ENCODE results near the gene ZNF862. TPM values are rescaled to one million over a fixed set of nuclear protein-coding genes. Genes with fewer than 3 reads are reported as not detected.

ZNF862 gene
- total RNA-seq, 1 experiment from 2014 or later = 1.9 TPM

DNA sequence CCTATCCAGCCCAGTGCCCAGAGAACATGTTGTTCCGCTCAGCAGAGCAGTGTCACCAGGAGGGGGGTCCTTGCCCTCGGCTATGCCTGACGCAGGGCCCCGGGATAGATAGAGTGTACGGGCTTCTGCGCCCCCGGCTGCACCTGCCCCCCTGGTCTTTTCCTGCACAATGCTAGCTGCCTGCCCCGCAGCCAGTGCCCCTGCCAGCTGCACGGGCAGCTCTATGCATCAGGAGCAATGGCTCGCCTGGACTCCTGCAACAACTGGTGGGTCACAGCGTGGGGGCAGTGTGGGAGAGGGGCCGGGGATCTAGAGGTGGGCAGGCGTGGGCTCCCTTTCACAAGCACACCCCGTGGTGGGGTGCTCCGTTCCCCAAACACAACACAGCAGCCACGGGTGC is 31.4 kb upstream of the ZNF862 start:
- H3K4ac ChIP-seq (ENCODE audit: low read depth, low read length) = no peak overlapping the region
- no peaks in the 10 kb centered on the region for H3K4me1 ChIP-seq (ENCODE audit: insufficient read depth, low read length)
- H2BK12ac ChIP-seq (ENCODE audit: insufficient read length, low read depth, low read length) = no peak overlapping the region
- H4K91ac ChIP-seq (ENCODE audit: insufficient read length, low read depth, low read length) = no peak overlapping the region
- no peaks in the 10 kb centered on the region for H3K23me2 ChIP-seq (ENCODE audit: insufficient read length, low read depth, low read length, poor library complexity, severe bottlenecking)
- H3K56ac ChIP-seq (ENCODE audit: insufficient read length, low read depth, low read length) = no peak overlapping the region
- Mint-ChIP-seq H3K27me3 (ENCODE audit: low read depth) (peaks cover 21% of the 10 kb centered on the region), H3K27ac (no peak overlapping the region; a peak in 1 of 7 replicates), H3K4me3 (no peak overlapping the region), H3K36me3 (ENCODE audit: insufficient read depth in 1 of 3, low read depth in 3 of 3) (no peaks in the 10 kb centered on the region), H3K4me1 (no peaks in the 10 kb centered on the region; a peak in 1 of 4 replicates), H3K9me3 (no peaks in the 10 kb centered on the region)
- WGBS (ENCODE audit: extremely low coverage, insufficient read length, low lambda C conversion rate) = no CpG with 5 or more reads among the region's 16 CpGs
- no peak for DNase-seq
- no peak overlapping the region for H3K18ac ChIP-seq (ENCODE audit: insufficient read length, low read depth, low read length)
- H3T11ph ChIP-seq (ENCODE audit: low read length) = no peak overlapping the region
- H2AK5ac ChIP-seq (ENCODE audit: insufficient read length, low read length) = no peak overlapping the region
- H3K79me1 ChIP-seq (ENCODE audit: insufficient read depth, low read depth, low read length, poor library complexity, severe bottlenecking) = no peaks in the 10 kb centered on the region
- no peaks in the 10 kb centered on the region for H3K27me3 ChIP-seq (ENCODE audit: insufficient read depth, low read length)
- H3K27ac ChIP-seq (ENCODE audit: insufficient read length, low read depth, low read length) = no peak overlapping the region
- H2BK20ac ChIP-seq (ENCODE audit: low read depth, low read length, poor library complexity, severe bottlenecking) = no peak overlapping the region
- H3K79me2 ChIP-seq (ENCODE audit: insufficient read depth, low read length) = no peaks in the 10 kb centered on the region
- H2BK120ac ChIP-seq (ENCODE audit: low read depth, low read length, poor library complexity, severe bottlenecking) = no peak overlapping the region
- no peak overlapping the region for H3K23ac ChIP-seq (ENCODE audit: insufficient read length, low read depth, low read length)
- H4K20me1 ChIP-seq (ENCODE audit: control insufficient read depth, insufficient read depth, insufficient read length) = no peaks in the 10 kb centered on the region
- H2BK5ac ChIP-seq (ENCODE audit: insufficient read length, low read length) = no peak overlapping the region
- H4K8ac ChIP-seq (replicated peaks; ENCODE audit: insufficient read length, low read depth, low read length) = no peak overlapping the region
- H3K9me3 ChIP-seq (ENCODE audit: control insufficient read depth, low read depth, low read length) = no peaks in the 10 kb centered on the region
- H3K4me2 ChIP-seq (ENCODE audit: insufficient read depth, insufficient read length, low read length) = no peak overlapping the region
- H4K5ac ChIP-seq (ENCODE audit: insufficient read length, low read depth, low read length) = no peak overlapping the region
- no peak overlapping the region for H2BK15ac ChIP-seq (ENCODE audit: low read depth, low read length)
- H3K14ac ChIP-seq (ENCODE audit: insufficient read depth, low read length) = no peak overlapping the region
- H2AFZ ChIP-seq (ENCODE audit: low read length) = no peak overlapping the region
- no peak overlapping the region for H3K9ac ChIP-seq (ENCODE audit: extremely low read depth, insufficient read length, low read length)
- TF ChIP-seq, protein P1, sequence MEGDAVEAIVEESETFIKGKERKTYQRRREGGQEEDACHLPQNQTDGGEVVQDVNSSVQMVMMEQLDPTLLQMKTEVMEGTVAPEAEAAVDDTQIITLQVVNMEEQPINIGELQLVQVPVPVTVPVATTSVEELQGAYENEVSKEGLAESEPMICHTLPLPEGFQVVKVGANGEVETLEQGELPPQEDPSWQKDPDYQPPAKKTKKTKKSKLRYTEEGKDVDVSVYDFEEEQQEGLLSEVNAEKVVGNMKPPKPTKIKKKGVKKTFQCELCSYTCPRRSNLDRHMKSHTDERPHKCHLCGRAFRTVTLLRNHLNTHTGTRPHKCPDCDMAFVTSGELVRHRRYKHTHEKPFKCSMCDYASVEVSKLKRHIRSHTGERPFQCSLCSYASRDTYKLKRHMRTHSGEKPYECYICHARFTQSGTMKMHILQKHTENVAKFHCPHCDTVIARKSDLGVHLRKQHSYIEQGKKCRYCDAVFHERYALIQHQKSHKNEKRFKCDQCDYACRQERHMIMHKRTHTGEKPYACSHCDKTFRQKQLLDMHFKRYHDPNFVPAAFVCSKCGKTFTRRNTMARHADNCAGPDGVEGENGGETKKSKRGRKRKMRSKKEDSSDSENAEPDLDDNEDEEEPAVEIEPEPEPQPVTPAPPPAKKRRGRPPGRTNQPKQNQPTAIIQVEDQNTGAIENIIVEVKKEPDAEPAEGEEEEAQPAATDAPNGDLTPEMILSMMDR (conservative IDR thresholded peaks at IDR 0.05) = no peak

Data from H9 (cell line).